Cardiac muscle cell (in vitro differentiated cells and primary cell): Measurements from ENCODE around the gene KLF11. TPM values are rescaled to one million over a fixed set of nuclear protein-coding genes. Genes with fewer than 3 reads are reported as not detected.
A peak's percentile ranks its signal among the peaks of the same experiment; 100 is the strongest.

ENCODE experiments used
- DNase-seq, 2 donors: peaks; one replicate each; pipeline versions ENCODE4 v3.0.0 to v3.0.0-alpha.2; 2010 to 2017; ENCODE audit warnings: low read depth in 1 of 2, low spot score in 1 of 2
- H3K27ac ChIP-seq: fragments of 200-600 bp; sonication (generic); 2 replicates; pipeline ENCODE4 v1.5.1; 2016
- H3K27me3 ChIP-seq: fragments of 200-600 bp; sonication (generic); 2 replicates; pipeline ENCODE4 v1.6.0; 2016; ENCODE audit warnings: control low read depth
- H3K36me3 ChIP-seq: fragments of 200-600 bp; sonication (generic); 2 replicates; pipeline ENCODE4 v1.5.1; 2016; ENCODE audit warnings: control low read depth
- H3K4me1 ChIP-seq: fragments of 200-600 bp; sonication (generic); 2 replicates; pipeline ENCODE4 v1.8.1; 2017; ENCODE audit warnings: low read depth, mild to moderate bottlenecking, mixed run types
- H3K4me3 ChIP-seq: fragments of 200-600 bp; sonication (generic); 2 replicates; pipeline ENCODE4 v1.5.1; 2016; ENCODE audit warnings: mild to moderate bottlenecking
- H3K9me3 ChIP-seq: fragments of 200-600 bp; sonication (generic); 2 replicates; pipeline ENCODE4 v1.5.1; 2017; ENCODE audit warnings: low read depth, mild to moderate bottlenecking, control low read depth
- CTCF ChIP-seq: IDR thresholded peaks from 2 replicates; pipeline ENCODE4 v1.5.1; 2012; ENCODE audit warnings: low read depth, mild to moderate bottlenecking, low read length
- polyA plus RNA-seq: library from polyadenylated mRNA; unstranded; fragments of >200 nt; fragmentation: Nextera tagmentation; extraction: Ambion mirVana; gene quantifications from 2 replicates; pipeline ENCODE4 v1.2.1, GENCODE V29; 2016
- total RNA-seq: library from RNA; depleted of rRNA; stranded (reverse); fragments of >200 nt; gene quantifications from 2 replicates; pipeline ENCODE4 v1.2.3, GENCODE V29; 2016

KLF11 gene
- total and polyA plus RNA-seq, 2 experiments from 2014 or later, result 11.9 to 13.0 TPM

GRCh38 chr2:10016802-10017258, 26.5 kb upstream of the KLF11 start:
- H3K9me3 ChIP-seq, result no peaks in the 10 kb centered on the region
- H3K27ac ChIP-seq, result no peak overlapping the region
- no peak overlapping the region for H3K4me3 ChIP-seq
- no peak for TF ChIP-seq CTCF
- no peaks in the 10 kb centered on the region for H3K36me3 ChIP-seq
- DNase-seq, result no peak
- H3K4me1 ChIP-seq, result no peaks in the 10 kb centered on the region
- no peaks in the 10 kb centered on the region for H3K27me3 ChIP-seq

GRCh38 chr2:10017313-10017941, 25.9 kb upstream of the KLF11 start:
- H3K27ac ChIP-seq, result no peak overlapping the region
- H3K4me3 ChIP-seq, result no peak overlapping the region
- H3K4me1 ChIP-seq, result no peaks in the 10 kb centered on the region
- H3K9me3 ChIP-seq, result no peaks in the 10 kb centered on the region
- no peaks in the 10 kb centered on the region for H3K27me3 ChIP-seq
- DNase-seq, result no peak
- no peaks in the 10 kb centered on the region for H3K36me3 ChIP-seq
- TF ChIP-seq CTCF, result no peak

GRCh38 chr2:10019174-10019573, 24.2 kb upstream of the KLF11 start:
- TF ChIP-seq CTCF, result no peak
- peak in 1 of 2 donors; percentile 16 for DNase-seq
- Histone ChIP-seq H3K4me1 (no peaks in the 10 kb centered on the region), H3K27ac (no peak overlapping the region), H3K27me3 (no peaks in the 10 kb centered on the region), H3K36me3 (no peaks in the 10 kb centered on the region), H3K4me3 (no peak overlapping the region), H3K9me3 (no peaks in the 10 kb centered on the region)

GRCh38 chr2:10019602-10020400, 23.5 kb upstream of the KLF11 start:
- no peak for TF ChIP-seq CTCF
- Histone ChIP-seq H3K27ac (no peak overlapping the region), H3K27me3 (no peaks in the 10 kb centered on the region), H3K4me1 (no peaks in the 10 kb centered on the region), H3K9me3 (no peaks in the 10 kb centered on the region), H3K4me3 (no peak overlapping the region), H3K36me3 (no peaks in the 10 kb centered on the region)
- no peak for DNase-seq

- TF ChIP-seq CTCF, result no peak
- H3K27me3 ChIP-seq, result no peaks in the 10 kb centered on the region
- no peak overlapping the region for H3K27ac ChIP-seq
- H3K4me1 ChIP-seq, result no peaks in the 10 kb centered on the region
- no peaks in the 10 kb centered on the region for H3K9me3 ChIP-seq
- no peak overlapping the region for H3K4me3 ChIP-seq
- H3K36me3 ChIP-seq, result no peaks in the 10 kb centered on the region
- DNase-seq, result no peak
Observed at GRCh38 chr2:10022041-10022421, 21.3 kb upstream of the KLF11 start.
